Head of caudate nucleus (tissue), 42 donors: ENCODE measurements around the gene ZNF439.
"Not testable (repeated sequence)": the region's sequence is repeated elsewhere in the genome, so short reads cannot be mapped to it uniquely, and the experiment has no call there.

Experiments used
- DNase-seq, 42 donors: peaks; one replicate each; pipeline versions ENCODE4 v3.0.0 to v3.0.0-alpha.2; 2020 to 2021; ENCODE audit warnings: mixed read lengths in 7 of 42
- intact Hi-C: fragments of 100-400 bp; cut with DNase I; formaldehyde crosslinking; loops from one replicate; pipeline ENCODE4 v1.15.0; 2022

Gene ZNF439

DNA sequence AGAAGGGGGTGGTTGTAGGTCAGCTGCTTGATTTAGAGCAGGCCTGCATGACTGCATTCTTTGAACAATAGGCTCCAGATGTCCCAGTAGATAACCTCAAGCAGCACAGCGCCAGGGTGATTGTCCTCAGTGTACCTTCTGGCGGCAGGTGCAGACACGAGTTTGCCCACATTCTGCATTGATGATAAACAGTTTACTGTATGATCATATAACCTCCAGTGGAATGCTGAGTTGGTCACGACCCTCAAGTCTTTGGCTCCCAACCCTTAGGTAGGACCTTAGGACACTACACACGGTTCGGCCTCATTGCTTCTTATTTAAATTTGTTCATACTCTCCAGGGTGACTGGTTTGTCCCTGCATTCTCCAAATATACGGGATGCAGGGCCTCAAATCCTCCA lies 12.2 kb downstream of the ZNF439 start:
- intact Hi-C loops = no loop called here
- DNase-seq = no peak

DNA sequence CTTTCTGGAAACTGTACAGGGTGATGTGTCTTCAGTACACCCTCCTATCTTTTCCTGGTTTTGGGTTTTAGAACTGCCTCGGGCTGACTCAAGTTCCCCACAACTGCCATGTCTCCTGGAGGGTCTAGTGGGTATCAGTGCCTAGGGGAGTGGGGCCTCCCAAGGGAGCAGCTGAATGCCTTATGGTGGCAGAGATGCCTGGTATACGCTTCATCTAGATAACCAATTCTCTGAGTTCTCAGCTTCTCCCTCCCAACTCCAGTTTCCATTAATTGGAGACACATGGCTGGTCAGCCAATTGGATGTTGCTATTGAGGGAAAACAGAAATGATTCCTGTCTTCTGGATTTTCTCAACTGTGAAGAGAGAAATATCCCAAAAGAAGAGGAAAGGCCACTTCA lies 12.8 kb downstream of the ZNF439 start:
- DNase-seq = no peak
- intact Hi-C loops = no loop called here

DNA sequence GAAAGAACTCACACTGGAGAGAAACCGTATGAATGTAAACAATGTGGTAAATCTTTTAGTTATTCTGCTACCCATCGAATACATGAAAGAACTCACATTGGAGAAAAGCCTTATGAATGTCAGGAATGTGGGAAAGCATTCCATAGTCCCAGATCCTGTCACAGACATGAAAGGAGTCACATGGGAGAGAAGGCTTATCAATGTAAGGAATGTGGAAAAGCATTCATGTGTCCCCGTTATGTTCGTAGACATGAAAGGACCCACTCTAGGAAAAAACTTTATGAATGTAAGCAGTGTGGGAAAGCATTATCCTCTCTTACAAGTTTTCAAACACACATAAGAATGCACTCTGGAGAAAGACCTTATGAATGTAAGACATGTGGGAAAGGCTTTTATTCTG lies 19.2 kb downstream of the ZNF439 start:
- intact Hi-C loops, DNase-seq: not testable (repeated sequence)

DNA sequence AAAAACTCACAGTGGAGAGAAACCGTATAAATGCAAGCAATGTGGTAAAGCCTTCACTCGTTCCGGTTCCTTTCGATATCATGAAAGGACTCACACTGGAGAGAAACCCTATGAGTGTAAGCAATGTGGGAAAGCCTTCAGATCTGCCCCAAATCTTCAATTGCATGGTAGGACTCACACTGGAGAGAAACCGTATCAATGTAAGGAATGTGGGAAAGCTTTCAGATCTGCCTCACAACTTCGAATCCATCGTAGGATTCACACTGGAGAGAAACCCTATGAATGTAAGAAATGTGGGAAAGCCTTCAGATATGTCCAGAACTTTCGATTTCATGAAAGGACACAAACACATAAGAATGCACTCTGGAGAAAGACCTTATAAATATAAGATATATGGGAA lies 19.7 kb downstream of the ZNF439 start:
- DNase-seq = no peak
- intact Hi-C loops = no loop called here

DNA sequence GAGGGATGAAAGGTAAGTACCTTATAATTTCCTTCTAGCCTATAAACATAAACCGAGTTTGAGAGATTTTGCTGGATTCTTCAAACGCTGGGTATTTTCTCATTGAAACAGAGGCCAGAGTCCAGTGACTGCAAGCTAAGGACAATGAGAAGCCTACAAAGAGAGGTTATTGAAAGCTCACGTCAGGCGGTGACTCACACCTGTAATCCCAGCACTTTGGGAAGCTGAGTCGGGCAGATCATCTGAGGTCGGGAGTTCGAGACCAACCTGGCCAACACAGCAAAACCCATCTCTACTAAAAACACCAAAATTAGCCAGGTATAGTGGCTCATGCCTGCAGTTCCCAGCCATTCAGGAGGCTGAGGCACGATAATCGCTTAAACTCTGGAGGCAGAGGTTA lies 24.1 kb downstream of the ZNF439 start:
- intact Hi-C loops = no loop called here
- DNase-seq = peak in 1 of 42 donors; percentile 10

DNA sequence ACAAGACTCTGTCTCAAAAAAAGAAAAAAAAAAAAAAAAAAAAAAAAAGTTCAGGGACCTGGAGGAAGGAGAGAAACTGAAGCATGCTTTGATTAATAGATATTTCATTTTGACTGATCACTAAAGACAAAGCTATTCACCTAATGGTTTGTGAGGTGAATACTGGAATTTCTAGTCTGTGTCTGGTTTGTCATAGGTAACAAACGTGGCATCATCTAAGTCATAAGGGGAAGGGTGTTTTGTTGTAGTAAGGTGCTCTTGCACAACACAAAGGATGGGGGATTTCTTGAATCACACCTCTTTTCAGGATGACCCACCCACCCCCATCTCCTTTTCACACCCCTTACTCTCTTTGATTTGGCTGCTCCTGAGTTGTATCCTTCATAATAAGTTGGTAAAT lies 25.2 kb downstream of the ZNF439 start:
- DNase-seq = no peak
- intact Hi-C loops = no loop called here

DNA sequence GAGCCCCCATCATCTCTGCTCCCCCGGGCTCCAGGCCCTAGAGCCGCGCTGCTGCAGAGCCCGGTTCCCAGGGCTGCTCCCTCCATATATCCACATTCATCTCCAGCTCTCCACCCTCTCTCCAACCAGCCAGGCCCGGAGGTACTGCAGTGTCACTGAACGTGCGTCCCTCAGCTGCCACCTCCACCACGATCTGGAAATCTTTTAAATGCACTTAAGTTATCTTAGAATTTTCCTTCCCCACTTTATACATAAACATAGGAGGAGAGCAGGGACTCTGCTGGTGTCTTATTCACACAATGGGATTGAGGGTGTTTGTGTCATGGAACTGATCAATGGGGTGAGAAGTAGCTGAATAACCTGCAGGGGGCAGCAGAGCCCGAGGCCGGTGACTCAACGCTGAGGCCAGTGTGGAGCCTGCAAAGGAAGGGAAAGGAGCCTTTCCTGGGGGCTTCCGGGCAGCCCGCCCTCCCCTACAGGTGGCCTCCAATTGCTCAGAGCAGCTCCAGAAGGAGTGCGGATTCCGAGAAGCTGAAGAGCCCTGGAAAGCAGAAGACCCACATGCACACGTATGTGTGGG lies 31.3 kb downstream of the ZNF439 start:
- peak in 33 of 42 donors; percentile 6 to 71 (median 40) for DNase-seq
- intact Hi-C loops = not testable (repeated sequence)

DNA sequence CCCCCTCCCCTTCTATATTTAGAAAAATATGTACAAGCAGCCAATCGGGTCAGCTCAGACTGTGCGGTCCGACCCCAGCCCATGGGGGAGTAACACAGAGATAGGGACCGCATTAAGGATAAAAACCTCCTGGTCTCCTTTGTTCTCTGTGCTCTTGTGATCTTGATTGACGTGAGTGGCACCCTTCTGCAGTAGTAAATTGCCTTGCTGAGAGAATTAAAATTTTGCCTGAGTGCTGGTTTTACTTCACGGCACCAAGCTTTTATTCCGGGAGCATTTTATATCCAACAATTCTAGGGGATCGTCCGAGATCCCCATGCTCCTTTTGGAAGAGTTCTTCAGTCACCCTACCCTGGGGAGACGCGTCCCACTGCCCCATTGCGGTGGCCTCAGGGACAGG lies 32.1 kb downstream of the ZNF439 start:
- intact Hi-C loops = no loop called here
- DNase-seq = no peak

DNA sequence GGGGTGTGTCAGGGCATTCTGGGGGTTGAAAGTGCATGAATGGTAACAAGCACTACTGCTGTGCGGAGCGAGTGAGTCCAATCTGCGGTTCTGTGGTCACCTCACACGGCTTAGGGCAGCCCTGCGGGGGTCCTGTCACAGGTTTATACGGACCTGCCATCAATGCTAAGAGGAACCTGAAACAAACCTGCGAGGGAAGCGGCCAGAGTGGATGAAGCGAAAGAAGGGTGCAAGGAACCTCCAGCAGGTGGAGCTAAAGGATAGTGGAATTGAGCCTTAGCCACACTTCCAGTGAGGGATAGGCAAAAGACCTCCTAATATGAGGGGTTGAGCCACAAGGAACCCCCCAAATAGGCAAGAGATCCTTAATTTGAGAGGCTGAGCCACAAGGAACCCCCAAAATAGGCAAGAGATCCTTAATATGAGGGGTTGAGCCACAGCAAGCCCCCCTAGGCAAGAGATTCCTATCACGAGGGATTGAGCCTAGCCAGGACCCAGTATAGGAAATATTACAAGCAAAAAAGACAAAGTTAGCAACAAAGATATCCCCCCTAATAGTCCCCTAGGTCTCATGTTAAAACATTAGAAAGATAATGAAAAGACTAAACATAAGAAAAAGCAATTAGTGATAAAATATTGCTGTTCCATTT lies 32.8 kb downstream of the ZNF439 start:
- intact Hi-C loops = no loop called here
- peak in 41 of 42 donors; percentile 10 to 85 (median 60) for DNase-seq

DNA sequence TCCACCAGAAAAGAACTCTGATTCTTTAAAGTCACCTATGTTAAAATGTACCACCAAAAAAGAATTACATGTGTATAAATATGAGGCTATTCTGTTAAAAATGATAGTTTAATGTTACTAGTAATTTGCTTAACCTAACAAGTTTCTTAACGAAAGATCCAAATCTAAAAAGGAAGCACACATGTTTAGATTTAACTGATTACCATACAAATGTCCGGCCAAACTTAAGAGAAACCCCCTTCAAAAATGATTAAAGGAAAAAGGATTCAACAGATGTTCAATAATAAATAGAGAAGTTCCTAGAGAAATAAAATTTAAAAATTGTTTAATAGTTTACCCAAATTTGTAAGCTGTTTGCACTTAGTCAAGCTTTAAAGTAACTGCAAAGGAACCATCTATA lies 34.1 kb downstream of the ZNF439 start:
- intact Hi-C loops = no loop called here
- DNase-seq = no peak

DNA sequence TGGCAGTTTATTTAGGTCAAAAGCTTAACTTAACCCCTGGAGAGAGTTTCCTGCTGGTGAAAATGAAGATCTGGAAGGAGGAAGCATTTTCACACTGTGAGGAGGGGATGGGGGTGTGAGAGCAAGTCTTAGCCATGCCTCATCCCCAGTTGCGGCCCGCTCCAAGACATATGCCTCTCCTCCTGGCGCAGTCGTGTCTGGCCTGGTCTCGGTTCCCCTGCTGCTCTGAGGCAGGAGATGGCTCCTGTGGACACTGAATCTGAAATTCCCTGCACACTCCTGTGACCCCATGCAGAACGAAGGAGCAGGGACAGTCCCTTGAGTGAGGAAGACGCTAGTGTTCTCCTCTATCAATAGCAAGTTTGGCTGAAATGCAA lies 38.7 kb downstream of the ZNF439 start:
- peak in 3 of 42 donors; percentile 14 to 40 (median 17) for DNase-seq
- intact Hi-C loops = no loop called here

DNA sequence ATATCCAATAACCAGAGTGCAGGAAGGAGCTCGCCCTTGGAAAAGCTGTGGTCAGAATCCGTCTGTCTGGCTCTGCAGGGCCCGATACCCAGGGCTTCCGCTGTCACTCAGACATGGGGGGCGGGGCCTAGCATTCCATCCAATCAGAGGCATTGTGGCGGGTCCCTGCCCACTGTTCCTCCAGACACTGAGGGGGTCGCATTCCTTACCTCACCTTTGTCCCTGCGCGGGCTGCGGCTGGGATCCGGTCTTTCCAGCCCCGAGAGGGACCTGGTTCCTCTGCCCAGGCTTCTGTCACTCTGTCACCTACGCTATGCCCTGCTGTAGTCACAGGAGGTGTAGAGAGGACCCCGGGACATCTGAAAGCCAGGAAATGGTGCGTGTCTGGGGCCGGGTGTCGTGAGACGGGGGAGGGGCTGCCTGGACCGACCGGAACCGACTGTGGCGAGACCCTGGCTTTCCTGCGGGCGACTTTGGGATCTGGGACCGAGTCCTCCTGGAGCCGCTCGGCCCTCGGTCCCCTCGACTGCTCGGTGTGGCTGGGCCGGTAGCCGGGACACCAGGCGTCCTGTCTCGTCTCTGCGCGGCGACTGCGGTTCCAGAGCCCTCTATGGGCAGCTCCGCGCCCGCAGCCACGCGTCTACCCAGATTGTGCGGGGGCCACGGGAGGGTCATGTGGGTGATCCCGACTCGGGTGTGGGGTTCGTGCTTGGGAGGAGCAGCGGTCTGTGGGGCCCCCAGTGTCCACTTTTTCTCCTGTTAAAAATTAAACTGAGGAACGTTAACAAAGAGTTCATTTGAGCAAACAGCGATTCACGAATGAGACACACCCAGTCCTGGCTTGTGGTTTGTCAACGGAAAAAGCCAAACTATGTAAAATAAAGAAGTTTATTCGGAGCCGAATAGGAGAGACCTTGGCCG lies 39.3 kb downstream of the ZNF439 start, which contains the start of gene ZNF69:
Gene ZNF69 (plus strand): TSS at position 172 of the 921 bp plus-strand sequence. CDS start 142 bp downstream, at position 314.
- intact Hi-C loops = no loop called here
- DNase-seq = peak; percentile 75 to 94 (median 88)

DNA sequence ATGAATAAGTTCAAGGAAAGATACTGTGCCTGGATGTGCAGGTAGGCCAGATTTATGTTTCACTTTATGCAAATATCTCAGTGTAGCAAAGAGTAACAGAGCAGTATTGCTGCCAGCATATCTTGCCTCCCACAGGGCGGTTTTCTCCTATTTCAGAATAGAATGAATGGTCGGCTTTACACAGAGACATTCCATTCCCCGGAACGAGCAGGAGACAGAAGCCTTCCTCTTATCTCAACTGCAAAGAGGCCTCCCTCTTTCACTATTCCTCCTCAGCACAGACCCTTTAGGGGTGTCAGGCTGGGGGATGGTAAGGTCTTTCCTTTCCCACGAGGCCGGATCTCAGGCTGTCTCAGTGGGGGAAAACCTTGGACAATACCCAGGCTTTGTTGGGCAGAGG lies 41.4 kb downstream of the ZNF439 start:
- DNase-seq, intact Hi-C loops: not testable (repeated sequence)

DNA sequence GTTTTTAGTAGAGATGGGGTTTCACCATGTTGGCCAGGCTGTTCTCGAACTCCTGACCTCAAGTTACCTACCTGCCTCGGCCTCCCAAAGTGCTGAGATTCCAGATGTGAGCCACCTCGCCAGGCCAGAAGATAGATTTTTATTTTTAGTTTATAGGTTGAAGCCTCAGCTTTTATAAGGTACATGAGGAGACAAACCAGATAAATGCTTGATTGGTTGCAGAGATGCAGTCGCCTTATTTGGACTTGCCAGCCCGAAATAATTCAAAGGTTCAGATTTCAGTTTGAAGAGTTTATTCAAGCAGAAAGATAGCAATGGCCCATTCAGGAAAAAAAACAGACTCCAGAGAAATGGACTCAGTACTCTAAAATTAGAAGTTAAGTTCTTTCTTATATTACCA lies 42.1 kb downstream of the ZNF439 start:
- DNase-seq = no peak
- intact Hi-C loops = no loop called here

DNA sequence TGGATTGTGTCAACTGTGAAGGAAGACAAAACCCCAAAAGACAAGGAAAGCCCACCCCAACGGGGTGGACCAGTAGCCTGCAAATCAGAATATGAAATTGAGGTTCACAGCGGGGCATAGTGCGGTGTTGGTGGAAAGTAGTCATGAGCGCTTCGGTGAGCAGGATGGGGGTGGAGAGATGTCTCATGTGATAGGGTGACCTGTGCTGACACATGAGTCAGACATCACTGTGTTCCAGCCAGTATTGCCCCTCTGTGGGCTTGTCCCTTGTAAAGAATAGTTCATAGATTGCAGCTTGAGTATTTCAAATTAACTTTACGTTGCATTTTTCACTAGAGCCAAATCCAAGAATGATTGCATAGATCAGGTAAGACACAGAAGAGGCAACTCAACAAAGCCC lies 46.3 kb downstream of the ZNF439 start:
- intact Hi-C loops = no loop called here
- no peak for DNase-seq

DNA sequence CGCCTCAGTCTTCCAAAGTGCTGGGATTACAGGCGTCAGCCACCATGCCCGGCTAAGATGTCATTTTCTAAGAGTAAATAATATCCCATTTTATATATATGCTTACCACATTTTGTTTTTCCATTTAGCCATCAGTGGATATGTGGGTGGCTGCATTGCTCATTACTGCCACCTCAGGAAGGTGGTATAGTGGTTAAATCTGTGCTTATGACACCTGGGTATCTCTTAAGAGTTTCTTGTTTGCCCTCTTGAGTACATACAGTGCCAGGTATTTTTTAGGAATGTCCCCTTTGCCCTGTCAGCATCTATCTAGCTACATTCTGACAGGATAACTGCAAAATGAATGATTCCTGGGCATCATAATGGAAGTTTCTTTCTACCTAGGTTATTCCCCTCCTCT lies 53.7 kb downstream of the ZNF439 start:
- no peak for DNase-seq
- intact Hi-C loops = no loop called here

DNA sequence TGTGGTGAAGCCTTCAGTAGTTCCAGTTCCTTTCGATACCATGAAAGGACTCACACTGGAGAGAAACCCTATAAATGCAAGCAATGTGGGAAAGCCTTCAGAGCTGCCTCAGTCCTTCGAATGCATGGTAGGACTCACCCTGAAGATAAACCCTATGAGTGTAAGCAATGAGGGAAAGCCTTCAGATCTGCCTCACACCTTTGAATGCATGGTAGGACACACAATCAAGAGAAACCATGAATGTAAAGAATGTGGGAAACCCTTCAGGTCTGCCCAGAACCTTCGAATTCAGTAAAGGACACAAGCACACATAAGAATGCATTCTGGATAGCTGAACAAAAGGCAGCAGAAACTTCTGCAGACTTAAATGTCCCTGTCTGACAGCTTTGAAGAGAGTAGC lies 57.4 kb downstream of the ZNF439 start:
- no peak for DNase-seq
- intact Hi-C loops = no loop called here

DNA sequence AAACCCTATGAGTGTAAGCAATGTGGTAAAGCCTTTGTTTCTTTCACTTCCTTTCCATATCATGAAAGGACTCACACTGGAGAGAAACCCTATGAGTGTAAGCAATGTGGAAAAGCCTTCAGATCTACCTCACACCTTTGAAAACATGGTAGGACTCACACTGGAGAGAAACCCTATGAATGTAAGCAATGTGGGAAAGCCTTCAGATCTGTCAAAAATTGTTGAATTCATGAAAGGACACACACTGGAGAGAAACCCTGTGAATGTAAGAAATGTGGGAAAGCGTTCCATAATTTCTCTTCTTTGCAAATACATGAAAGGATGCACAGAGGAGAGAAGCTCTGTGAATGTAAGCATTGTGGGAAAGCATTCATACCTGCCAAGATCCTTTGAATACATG lies 63.4 kb downstream of the ZNF439 start:
- DNase-seq, intact Hi-C loops: not testable (repeated sequence)

DNA sequence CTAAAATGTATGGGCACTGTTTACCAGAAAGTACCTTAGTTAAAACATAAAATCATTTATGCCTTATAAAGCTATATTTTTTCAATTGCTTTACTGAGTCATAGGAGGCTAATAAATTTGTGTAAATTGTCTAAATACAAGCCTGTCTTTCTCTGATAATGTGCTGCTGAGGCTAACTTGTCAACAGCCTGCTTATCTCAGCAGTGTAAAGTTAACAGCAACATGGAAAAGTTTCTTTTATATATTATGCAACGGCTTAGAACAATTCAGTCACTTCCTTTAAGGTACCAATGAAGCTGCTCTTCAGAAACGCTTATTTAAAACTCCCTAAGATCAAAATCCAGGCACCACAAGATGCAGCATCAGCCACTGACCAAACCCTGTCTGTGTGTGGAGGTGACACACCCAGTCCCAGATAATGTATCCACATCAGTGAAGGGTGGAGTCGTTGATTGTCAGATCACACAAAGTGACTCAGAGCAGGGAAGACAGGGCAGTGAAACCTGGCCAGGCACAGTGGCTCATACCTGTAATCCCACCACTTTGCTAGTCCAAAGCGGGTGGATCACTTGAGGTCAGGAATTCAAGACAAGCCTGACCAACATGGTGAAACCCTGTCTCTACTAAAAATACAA lies 66.0 kb downstream of the ZNF439 start:
- intact Hi-C loops, DNase-seq: not testable (repeated sequence)
